Right forelimb (tissue), 1 donor: ENCODE measurements around the gene TMEM151B.
A peak's percentile ranks its signal among the peaks of the same experiment; 100 is the strongest.

Experiments
- DNase-seq: peaks from one replicate; pipeline ENCODE4 v3.0.0-alpha.2; 2018

The TMEM151B gene

DNA sequence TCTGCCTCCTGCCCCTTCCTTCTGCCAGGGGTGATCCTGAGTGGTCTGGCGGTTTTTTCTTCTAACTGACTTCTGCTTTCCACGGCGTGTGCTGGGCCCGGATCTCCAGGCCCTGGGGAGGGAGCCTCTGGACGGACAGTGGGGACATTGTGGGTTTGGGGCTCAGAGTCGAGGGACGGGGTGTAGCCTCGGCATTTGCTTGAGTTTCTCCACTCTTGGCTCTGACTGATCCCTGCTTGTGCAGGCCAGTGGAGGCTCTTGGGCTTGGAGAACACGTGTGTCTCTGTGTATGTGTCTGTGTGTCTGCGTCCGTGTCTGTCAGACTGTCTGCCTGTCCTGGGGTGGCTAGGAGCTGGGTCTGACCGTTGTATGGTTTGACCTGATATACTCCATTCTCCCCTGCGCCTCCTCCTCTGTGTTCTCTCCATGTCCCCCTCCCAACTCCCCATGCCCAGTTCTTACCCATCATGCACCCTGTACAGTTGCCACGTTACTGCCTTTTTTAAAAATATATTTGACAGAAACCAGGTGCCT lies 36.6 kb upstream of the TMEM151B start:
- DNase-seq = no peak

DNA sequence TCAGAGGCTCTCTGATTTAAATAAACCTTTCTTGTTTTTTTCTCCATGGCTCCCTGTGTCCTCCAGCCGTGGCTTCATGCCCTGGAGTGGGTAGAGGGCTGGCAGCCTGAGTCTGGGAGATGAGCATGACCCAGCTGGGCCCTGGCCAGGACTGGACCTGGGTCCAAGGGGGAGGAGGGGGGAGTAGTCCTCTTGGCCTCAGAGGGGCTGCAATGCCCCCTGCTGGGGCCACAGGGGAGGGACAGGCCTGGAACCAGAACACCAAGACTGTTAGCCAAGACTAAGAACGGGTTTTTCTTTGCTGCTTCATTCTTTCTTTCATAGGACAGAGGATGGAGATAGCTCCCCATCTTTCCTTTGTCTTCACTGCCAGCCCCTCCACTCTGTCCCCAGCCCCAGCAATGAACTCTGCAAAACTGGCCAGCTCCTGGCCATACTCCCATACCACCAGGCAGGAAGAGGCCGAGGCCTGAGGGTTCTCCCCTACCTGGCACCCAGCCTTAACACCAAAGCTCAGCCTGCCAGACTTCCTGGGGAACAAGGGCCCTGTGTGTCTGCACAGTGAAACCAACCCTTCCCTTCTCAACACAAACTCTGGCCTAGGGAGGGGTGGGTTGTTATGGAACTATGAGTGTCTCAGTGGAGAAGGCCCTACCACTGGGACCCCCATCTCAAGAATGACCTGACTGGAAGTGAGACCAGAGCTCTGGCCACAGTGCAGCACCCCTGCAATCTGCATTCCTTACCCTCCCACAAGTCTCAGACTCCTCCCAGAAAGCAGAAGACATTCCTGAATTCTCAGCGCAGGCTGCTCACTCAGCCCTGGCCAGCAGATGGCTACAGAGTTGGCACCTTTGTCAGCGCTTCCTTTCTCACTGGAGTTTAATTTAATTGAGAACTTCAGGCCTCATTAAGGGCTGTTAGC lies 35.9 kb upstream of the TMEM151B start:
- peak; percentile 88 for DNase-seq

DNA sequence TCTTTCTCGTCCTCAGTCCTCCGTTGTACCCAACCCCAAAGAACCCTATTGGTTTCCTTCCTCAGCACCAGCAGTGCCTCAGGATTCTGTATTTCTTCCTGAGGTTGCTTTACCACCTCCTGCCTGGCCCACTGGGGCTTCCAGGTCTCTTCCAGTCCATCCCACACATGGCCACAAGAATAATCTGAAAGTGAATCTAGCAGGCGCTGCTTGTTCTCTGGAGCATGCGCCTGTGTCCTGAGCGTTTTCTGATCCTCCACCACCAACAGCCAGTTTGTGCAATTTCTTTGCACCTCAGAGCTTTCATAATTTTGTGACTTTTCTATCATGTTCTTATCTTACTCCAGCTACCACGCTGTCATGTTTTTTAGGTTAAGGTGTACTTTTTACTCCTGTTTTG lies 35.0 kb upstream of the TMEM151B start:
- no peak for DNase-seq

DNA sequence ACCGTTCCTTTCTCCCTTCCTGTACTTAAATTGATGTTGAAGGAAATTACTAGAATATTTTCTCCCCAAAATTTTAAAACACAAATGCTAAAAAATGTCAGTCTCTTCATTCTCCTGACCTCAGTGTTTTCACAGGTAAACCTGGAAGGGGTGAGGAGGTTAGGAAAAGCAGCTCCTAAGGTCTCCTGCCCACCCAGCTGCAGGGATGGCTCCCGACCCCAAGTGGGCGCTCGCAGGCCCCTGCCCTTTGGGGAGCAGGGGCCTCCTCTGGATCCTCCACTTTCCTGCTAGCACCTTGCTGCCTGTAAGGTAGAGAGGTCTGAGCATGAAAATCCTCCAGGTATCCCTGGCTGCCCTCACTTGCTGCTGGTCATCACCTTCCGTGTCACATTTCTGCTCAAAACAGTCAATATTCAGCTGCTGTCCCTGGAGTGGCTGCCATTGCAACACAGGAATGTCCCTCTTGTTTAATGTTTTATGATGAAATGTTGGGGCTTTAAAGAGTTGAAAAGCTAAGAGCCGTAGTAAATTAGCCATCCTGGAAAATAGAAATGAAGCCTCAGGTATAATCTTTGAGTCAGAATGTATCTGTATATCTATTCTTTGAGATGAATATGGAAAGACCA lies 34.2 kb upstream of the TMEM151B start:
- DNase-seq = no peak

DNA sequence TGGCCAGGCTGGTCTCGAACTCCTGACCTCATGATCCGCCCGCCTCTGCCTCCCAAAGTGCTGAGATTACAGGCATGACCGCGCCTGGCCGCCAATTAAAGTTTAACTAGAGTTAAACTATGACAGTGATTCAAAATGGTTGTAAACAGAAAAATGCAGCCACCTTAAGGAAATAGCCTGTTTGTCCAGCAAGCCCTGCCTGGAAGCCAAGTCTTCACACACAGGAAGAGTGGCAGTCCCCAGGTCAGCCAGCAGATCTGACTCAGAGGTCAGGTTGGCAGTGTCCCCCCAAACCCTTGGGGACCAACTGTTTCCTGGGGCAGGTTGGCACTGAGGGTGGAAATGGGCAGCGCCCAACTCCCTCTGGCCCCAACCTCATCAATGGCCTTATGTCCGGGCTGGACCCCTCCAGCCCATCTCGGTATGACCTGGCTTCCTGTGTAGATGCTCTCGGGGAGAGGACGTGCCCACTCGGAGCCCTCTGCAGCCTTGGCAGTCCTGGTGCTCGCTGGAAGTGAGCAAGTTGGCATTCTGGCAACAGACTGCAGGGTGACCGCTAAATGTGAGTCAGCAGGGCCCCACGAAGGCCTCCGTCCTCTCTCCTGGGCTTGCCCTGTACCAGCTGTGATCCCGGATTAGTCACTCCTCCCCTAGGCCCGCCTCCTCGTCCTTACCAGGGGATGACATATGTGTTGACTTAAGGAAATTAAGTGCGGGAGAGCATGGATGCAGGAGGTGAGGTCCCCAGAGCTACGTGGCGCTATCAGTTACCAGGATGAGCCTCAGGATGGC lies 33.0 kb upstream of the TMEM151B start:
- DNase-seq = peak; percentile 79

DNA sequence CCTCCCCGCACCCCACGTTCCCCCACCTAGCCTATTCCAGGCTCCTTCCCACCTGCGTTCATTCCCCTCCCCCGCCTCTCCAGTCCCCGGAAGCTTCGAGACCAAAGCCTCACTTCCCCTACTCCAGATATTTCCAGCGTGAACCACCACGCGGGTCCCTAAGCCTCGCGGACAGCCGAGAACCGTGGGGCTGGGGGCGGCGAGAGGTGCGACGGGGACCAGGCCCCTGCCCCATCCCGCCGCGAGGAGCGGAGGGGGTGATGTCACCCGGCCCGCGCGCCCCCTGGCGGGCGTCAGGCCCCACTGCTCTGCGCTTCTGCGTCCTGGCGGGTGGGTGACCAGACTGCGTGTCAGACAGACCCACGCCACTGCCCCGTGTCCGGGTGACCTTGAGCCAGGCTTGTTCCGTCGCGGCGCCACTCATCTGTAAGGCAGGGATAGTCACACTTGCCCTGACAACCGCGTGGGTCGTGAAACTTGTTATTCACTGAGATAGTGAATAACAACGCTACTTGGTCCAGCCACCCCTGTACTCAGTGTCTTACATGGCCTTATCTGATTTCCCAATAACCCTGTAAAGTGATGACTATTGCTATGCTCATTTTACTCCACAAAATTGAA lies 32.3 kb upstream of the TMEM151B start:
- DNase-seq = peak; percentile 90

DNA sequence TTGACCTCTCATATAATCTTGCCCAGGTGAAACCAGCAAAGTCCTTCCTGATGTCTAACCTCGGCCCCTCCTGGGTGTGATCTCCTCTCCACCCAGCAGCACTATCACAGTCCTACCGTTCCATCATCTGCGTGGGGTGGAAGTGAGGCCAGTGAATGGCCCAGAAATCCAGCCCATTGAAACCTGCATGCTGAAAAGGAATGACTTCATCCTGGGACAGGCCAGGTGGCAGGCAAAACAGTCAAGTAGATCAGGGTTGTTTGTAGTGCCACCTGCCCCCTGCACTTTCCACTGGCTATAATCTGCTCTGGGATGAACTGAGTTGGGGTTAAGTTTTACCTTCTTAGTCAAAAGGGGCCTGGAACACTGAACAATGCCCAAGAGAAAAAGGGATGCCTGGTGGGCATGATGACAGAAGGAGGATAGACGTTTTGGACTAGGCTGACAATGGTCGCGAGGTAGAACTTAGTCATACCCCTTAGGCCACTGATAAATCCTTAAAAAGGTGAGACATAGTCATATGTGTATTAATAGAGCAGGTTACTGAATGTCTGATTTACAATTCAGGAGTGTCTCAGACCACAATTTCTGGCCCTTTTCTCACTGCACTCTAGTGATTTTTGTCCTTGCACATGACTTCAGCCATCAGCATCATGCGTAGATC lies 31.4 kb upstream of the TMEM151B start:
- DNase-seq = no peak

DNA sequence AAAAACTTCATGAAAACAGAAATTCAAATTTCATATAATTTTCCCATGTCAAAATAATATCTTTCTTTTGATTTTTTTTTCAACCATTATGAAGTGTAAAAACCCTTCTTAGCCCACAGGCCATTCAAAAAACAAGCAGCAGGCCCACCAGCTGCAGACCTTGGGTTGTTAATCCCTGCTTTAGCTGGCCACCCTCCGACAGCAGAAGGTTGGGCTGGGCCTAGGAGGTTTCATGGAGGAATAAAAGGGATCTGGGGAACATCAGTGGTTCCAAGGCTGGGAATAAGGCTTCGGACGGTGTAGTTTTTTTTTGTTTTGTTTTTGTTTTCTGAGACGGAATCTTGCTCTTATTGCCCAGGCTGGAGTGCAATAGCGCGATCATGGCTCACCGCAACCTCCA lies 26.9 kb upstream of the TMEM151B start:
- DNase-seq = no peak

DNA sequence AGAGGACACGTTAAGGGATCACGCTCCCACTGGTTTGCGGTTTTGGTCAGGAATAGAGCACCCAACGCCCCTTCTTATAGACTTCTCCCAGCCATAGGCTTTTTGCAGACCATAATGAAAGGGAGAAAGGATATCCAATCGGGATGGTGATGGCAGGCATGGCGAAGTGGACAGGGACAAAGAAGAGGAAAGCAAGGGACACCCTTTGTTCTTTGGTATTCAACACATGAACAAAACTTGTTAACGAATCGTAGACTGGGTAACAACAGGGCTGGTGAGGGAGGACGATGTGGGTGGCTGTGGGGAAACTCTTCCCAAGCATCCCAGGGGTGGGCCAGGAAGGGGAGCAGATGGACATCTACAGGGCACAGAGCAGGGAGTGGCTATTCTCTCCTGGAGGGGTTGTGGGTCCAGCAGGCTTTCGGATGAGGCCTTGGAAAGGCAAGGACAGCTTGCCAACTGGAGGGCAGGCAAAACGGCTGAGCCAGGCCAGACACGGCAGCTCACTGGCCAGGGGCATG lies 24.8 kb upstream of the TMEM151B start:
- peak; percentile 68 for DNase-seq

DNA sequence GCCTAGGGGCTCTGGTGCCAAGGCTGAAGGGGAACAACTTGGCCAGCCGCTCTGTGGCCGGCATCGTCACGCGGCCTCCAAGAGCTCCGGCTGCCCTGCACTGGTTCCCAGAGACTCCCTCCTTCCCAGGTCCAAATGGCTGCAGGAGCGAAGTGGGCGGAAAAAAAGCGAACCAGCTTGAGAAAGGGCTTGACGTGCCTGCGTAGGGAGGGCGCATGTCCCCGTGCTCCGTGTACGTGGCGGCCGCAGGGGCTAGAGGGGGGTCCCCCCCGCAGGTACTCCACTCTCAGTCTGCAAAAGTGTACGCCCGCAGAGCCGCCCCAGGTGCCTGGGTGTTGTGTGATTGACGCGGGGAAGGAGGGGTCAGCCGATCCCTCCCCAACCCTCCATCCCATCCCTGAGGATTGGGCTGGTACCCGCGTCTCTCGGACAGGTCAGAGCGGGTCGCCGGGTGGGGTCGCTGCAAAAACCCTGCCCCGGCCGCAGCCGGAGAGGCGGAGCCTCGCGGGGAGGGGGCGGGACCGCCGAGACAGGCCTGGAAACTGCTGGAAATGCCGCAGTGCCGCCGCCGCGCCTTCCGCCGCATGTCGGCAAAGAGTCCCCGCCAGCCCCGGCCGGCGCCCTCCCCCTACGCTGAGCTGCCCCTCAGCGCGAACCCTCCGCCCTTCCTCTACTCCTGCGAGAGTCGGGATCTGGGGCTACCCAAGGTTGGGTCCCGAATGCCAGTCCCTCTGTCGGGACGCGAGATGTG lies 24.2 kb upstream of the TMEM151B start:
- peak; percentile 94 for DNase-seq

DNA sequence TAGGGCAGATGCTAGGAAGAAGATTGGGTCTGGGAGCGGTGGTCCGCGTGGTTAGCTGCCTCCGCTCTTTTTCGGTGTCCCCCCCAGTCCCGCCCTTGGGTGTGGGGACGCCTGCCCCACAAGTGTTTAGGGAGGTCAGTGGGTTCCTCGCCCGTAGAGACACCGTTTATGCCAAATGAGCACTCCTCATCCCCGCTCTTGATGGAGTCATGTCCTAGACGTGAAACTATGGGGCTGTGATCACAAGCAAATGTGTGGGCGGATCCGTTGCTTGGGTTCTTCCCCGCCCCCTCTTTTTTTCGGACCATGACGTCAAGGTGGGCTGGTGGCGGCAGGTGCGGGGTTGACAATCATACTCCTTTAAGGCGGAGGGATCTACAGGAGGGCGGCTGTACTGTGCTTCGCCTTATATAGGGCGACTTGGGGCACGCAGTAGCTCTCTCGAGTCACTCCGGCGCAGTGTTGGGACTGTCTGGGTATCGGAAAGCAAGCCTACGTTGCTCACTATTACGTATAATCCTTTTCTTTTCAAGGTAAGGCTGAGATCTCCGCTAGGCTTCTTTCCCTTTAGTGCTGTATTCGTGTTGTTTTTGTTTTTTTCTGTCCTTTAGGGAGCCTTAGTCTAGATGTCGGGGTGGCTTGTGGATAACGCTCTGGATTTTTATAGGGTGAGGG lies 23.4 kb upstream of the TMEM151B start, which contains the start of gene HSP90AB1:
Gene HSP90AB1 (plus strand): TSS at position 439 of the 675 bp plus-strand sequence. CDS start 1,529 bp downstream, outside the sequence.
- peak; percentile 94 for DNase-seq

DNA sequence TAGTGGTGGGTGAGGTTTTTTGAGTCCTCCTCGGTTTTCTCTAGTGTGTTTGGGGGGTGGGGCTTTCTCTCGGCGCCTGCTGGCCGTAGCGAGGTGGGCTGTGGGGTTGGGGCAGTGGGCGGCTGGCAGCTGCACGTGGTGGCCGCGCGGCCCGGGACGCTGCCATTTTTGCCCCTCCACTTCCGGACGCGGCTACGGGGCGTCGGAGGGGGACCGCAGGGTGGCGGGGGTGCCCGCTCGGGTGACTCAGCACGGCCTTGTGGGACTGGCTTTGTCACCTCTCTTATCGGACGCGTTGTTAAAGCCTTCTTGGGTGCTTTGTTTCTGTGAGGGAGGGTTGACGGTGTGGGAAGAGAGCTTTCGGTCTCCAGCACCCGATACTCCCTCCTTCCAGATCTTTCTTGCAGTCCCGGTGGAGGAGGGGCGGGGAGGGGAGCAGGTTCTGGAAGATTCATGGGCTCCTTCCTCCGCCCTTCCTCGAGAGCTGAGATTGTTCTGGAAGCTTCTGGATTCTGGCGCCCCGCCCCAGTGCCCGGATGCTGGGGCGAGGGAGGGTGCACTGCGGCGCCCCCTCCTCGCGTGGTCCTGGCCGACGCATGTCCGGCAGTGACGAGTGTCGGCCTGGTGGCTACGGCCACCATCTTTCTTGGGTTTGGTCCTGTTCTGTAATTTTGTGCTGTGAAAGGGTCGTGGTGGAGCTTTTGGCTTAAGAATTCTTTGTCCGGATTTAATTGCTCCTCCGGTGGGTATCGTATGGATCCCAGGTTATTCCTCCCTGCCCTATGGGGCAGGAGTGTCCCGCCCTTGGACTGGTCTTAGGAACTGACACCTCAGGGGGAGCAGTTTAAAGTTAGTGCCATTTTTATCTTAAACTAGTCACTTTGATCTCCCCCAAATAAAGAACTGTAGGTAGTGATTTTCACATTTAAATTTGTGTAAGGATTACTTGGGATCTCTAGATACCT lies 22.6 kb upstream of the TMEM151B start:
- peak; percentile 78 for DNase-seq

DNA sequence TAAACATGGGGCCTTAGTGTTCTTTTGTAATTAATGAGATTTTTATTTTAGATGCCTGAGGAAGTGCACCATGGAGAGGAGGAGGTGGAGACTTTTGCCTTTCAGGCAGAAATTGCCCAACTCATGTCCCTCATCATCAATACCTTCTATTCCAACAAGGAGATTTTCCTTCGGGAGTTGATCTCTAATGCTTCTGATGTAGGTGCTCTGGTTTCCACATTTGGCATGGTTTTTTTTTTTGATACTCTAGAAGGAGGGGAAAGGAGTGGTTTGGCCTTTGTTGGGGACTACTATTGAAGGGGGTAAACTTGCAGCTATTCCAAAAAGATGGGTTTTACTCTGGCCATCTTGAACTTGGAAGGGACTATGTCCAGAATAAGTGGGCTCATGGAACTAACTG lies 21.7 kb upstream of the TMEM151B start:
- no peak for DNase-seq

DNA sequence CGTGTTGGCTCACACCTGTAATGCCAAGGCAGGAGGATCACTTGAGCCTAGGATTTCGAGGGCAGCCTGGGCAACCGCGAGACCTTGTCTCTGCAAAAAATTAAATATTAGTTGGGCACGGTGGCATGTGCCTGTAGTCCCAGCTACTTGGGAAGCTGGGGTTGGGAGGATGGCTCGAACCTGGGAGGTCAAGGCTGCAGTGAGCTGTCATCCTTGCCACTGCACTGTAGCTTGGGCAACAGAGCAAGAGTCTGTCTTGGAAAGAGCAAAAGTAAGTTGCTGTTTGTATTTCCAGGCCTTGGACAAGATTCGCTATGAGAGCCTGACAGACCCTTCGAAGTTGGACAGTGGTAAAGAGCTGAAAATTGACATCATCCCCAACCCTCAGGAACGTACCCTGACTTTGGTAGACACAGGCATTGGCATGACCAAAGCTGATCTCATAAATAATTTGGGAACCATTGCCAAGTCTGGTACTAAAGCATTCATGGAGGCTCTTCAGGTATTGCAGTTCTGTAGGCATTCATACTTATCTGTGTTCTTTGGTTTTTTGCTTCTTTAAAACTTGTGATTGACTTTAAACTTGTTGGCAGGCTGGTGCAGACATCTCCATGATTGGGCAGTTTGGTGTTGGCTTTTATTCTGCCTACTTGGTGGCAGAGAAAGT lies 21.0 kb upstream of the TMEM151B start:
- no peak for DNase-seq

DNA sequence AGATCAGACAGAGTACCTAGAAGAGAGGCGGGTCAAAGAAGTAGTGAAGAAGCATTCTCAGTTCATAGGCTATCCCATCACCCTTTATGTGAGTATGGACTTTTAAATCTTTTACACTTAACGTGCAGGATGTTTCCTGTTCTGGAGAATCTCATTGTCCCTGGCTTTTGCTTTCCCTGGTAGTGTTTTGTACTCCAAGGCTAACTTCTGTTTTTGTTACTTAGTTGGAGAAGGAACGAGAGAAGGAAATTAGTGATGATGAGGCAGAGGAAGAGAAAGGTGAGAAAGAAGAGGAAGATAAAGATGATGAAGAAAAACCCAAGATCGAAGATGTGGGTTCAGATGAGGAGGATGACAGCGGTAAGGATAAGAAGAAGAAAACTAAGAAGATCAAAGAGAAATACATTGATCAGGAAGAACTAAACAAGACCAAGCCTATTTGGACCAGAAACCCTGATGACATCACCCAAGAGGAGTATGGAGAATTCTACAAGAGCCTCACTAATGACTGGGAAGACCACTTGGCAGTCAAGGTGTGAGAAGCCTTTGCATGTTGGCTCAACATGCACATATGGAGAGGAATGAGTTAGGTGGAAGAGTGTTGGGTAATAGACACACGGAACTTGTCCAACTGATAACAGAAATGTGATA lies 20.1 kb upstream of the TMEM151B start:
- DNase-seq = no peak

DNA sequence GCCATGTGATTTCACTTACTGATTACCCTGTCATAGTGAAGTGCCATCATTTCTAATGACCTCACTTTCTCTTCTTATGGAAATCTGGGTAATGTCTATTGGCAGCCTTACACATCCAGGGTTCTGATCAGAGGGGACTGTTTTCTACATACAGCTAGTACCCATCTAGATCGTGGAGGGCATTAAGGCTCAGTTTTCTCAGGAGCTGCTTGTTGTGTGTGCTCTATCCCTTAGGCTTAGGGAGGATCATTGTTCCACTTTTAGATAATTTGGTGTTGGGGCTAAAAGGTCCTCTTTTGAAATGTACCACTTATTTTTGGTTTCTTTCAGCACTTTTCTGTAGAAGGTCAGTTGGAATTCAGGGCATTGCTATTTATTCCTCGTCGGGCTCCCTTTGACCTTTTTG lies 19.5 kb upstream of the TMEM151B start:
- DNase-seq = no peak

DNA sequence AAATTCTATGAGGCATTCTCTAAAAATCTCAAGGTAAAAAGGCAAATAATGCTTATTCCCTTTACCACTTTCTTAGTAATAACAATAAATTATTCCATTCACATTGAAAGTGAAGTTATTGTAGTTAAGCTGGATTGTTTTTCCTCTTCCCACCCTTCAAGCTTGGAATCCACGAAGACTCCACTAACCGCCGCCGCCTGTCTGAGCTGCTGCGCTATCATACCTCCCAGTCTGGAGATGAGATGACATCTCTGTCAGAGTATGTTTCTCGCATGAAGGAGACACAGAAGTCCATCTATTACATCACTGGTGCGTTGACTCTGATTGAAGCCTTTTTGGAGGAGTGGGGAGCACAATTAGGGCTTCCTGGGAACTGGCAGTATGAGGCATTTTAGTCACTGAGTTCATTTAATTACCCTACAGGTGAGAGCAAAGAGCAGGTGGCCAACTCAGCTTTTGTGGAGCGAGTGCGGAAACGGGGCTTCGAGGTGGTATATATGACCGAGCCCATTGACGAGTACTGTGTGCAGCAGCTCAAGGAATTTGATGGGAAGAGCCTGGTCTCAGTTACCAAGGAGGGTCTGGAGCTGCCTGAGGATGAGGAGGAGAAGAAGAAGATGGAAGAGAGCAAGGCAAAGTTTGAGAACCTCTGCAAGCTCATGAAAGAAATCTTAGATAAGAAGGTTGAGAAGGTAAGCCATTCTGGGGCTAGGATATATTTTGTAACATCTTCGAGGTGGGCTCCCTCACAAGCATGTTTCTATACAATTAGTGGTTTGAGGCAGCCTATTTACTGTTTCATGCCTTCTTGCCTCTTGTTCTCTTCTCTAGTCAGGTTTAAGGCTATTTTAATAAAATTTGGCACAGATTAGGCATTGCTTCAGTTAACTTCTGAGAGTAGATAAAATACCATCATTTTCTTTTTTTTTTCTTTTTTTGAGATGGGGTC lies 18.4 kb upstream of the TMEM151B start:
- no peak for DNase-seq
